ENCODE results near the gene STN1.

DNA sequence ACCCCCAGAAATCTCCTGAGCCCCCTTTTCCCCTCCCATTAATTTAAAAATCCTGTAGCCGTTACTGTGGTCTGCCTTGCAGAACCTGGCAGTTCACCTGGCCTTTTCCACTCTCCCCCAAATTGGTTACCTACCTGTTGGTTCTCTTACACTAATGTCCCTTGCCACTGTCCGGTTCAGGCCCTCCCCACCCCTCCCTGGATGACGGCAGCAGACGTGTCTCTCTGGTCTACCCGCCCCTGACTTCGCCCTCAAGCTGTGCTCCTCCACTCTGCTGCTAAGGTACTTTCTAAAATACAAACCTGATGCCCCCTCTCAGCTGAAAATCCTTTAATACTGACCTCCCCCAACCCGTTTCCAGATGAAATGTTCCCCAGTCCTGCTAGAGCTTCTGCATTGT lies 47.0 kb downstream of the STN1 start:
- TF ChIP-seq, protein P1, sequence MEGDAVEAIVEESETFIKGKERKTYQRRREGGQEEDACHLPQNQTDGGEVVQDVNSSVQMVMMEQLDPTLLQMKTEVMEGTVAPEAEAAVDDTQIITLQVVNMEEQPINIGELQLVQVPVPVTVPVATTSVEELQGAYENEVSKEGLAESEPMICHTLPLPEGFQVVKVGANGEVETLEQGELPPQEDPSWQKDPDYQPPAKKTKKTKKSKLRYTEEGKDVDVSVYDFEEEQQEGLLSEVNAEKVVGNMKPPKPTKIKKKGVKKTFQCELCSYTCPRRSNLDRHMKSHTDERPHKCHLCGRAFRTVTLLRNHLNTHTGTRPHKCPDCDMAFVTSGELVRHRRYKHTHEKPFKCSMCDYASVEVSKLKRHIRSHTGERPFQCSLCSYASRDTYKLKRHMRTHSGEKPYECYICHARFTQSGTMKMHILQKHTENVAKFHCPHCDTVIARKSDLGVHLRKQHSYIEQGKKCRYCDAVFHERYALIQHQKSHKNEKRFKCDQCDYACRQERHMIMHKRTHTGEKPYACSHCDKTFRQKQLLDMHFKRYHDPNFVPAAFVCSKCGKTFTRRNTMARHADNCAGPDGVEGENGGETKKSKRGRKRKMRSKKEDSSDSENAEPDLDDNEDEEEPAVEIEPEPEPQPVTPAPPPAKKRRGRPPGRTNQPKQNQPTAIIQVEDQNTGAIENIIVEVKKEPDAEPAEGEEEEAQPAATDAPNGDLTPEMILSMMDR (IDR thresholded peaks at IDR 0.05), result no peak
- no peak for TF ChIP-seq POLR2AphosphoS5 (IDR thresholded peaks at IDR 0.05)
- TF ChIP-seq POLR2A (IDR thresholded peaks at IDR 0.05), result no peak
